ENCODE measurements around the gene PPP1R13L. TPM values are rescaled to one million over a fixed set of nuclear protein-coding genes. Genes with fewer than 3 reads are reported as not detected.

The PPP1R13L gene
- total and polyA plus RNA-seq, 4 donors: 0.51 to 7.7 (median 4.9) TPM

DNA sequence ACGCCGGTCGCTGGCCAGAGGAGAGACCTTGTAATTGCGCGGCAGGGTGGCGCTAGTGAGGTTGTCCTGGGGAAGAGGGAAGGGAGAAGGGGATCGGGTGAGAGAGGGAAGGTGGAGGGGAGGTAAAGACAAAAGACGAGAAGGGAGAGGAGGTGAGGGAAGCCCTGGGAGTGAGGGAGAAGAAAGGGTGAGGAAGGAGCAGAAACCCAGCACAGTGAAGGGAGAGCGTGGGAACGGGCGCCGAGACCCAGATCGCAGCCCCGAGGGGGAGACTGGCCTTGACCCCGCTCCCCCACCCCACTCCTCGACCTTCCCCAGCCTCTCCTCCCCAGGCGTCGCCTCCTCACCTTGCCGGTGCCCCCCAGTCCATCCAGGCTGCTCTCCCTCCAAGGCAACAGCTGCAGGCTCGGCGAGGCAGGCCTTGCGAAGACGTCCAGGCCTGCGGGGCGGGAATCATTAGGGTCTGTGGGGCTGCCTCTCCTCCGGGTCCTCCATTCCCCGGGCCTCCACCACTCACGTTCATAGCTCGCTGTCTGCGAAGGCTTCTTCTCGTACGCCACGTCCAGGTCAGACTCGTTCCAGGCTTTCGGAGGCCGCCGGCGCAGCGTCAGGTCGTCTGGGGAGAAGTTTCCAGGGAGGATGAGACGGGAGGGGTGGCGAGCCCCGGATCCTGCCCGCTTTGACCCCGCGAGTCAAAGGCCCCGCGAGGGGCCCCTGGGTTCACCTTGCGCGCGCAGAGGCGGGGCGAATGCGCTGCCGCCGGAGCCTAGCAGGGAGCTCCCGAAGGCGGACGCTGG, 8.8 kb downstream of the PPP1R13L start:
- Histone ChIP-seq H3K27ac (ENCODE audit: low read depth in 1 of 2, low read length in 2 of 2) (no peak overlapping the region), H3K9ac (ENCODE audit: low read depth in 1 of 2, low read length in 2 of 2) (no peak overlapping the region), H3K4me1 (ENCODE audit: control insufficient read depth in 4 of 4, insufficient read depth in 4 of 4, low read length in 3 of 4) (peaks cover 0 to 9% (median 5%) of the 10 kb centered on the region in 4 donors), H3K27me3 (ENCODE audit: control insufficient read depth in 4 of 4, insufficient read depth in 4 of 4, low read length in 3 of 4) (no peaks in the 10 kb centered on the region), H3K4me3 (ENCODE audit: low read depth in 1 of 3, low read length in 3 of 3) (no peak overlapping the region), H3K36me3 (ENCODE audit: control insufficient read depth in 4 of 4, insufficient read depth in 3 of 4, low read depth in 1 of 4, low read length in 3 of 4) (peaks cover 0 to 4% (median 0%) of the 10 kb centered on the region in 4 donors), H3K9me3 (ENCODE audit: control insufficient read depth in 4 of 4, low read length in 3 of 4) (no peaks in the 10 kb centered on the region)
- no peak for TF ChIP-seq NR2F2 (IDR thresholded peaks at IDR 0.05)
- TF ChIP-seq, protein P1, sequence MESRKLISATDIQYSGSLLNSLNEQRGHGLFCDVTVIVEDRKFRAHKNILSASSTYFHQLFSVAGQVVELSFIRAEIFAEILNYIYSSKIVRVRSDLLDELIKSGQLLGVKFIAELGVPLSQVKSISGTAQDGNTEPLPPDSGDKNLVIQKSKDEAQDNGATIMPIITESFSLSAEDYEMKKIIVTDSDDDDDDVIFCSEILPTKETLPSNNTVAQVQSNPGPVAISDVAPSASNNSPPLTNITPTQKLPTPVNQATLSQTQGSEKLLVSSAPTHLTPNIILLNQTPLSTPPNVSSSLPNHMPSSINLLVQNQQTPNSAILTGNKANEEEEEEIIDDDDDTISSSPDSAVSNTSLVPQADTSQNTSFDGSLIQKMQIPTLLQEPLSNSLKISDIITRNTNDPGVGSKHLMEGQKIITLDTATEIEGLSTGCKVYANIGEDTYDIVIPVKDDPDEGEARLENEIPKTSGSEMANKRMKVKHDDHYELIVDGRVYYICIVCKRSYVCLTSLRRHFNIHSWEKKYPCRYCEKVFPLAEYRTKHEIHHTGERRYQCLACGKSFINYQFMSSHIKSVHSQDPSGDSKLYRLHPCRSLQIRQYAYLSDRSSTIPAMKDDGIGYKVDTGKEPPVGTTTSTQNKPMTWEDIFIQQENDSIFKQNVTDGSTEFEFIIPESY (IDR thresholded peaks at IDR 0.05): no peak
- TF ChIP-seq JUND (IDR thresholded peaks at IDR 0.05): no peak
- TF ChIP-seq TAF1 (conservative IDR thresholded peaks at IDR 0.05): no peak
- TF ChIP-seq SP1 (IDR thresholded peaks at IDR 0.05): no peak
- no peak for TF ChIP-seq EGR1 (IDR thresholded peaks at IDR 0.05; ENCODE audit: low read depth in 2 of 2)
- TF ChIP-seq FOXA2 (IDR thresholded peaks at IDR 0.05): no peak
- TF ChIP-seq, protein P2, sequence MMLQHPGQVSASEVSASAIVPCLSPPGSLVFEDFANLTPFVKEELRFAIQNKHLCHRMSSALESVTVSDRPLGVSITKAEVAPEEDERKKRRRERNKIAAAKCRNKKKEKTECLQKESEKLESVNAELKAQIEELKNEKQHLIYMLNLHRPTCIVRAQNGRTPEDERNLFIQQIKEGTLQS (IDR thresholded peaks at IDR 0.05): no peak
- TF ChIP-seq, protein P3, sequence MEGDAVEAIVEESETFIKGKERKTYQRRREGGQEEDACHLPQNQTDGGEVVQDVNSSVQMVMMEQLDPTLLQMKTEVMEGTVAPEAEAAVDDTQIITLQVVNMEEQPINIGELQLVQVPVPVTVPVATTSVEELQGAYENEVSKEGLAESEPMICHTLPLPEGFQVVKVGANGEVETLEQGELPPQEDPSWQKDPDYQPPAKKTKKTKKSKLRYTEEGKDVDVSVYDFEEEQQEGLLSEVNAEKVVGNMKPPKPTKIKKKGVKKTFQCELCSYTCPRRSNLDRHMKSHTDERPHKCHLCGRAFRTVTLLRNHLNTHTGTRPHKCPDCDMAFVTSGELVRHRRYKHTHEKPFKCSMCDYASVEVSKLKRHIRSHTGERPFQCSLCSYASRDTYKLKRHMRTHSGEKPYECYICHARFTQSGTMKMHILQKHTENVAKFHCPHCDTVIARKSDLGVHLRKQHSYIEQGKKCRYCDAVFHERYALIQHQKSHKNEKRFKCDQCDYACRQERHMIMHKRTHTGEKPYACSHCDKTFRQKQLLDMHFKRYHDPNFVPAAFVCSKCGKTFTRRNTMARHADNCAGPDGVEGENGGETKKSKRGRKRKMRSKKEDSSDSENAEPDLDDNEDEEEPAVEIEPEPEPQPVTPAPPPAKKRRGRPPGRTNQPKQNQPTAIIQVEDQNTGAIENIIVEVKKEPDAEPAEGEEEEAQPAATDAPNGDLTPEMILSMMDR (IDR thresholded peaks at IDR 0.05; ENCODE audit: low read depth, low read length, missing input control): no peak
- TF ChIP-seq, protein P4, sequence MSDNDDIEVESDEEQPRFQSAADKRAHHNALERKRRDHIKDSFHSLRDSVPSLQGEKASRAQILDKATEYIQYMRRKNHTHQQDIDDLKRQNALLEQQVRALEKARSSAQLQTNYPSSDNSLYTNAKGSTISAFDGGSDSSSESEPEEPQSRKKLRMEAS (IDR thresholded peaks at IDR 0.05): no peak
- DNase-seq (ENCODE audit: low spot score): no peak
- WGBS: 80% methylated on average over 59 of the region's 59 CpGs

DNA sequence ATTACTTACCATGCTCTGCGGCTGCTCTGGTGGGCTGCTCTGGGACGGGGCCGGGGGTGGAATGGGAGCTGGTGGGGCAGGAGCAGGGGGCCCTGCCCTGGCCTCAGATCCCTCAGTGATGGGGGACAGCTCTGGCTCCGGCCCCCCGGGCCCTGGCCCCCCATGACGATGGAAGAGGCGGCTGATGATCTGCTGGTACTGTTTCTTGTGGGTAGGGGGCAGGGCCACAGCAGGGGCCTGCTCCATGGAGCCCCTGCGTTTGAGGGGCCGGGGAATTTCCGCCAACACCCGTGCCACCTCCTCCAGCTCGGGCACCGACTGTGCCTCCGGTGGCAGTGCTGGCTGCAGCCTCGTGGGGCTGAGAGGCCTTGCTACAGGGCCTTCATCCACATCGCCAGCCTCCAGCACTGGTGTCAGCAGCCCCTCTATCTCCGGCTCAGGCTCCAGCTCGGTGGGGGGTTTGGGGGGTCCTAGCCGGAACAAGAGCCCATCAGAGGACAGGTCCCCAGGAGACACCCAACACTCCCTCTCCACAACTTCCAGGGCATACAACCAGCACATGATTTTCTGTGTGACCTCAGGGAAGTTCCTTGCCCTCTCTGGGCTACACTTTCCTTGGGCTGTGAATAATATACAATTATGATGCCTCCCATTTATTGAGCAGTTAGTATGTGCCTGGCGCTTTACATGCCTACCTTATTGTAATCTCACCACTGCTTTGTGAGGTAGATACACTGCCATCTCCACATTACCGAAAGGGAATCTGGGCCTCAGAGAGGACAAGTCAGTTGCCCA, 12.8 kb downstream of the PPP1R13L start:
- Histone ChIP-seq H3K4me3 (ENCODE audit: low read depth in 1 of 3, low read length in 3 of 3) (no peak overlapping the region), H3K27ac (ENCODE audit: low read depth in 1 of 2, low read length in 2 of 2) (no peak overlapping the region), H3K36me3 (ENCODE audit: control insufficient read depth in 4 of 4, insufficient read depth in 3 of 4, low read depth in 1 of 4, low read length in 3 of 4) (peaks cover 0 to 5% (median 0%) of the 10 kb centered on the region in 4 donors), H3K9me3 (ENCODE audit: control insufficient read depth in 4 of 4, low read length in 3 of 4) (no peaks in the 10 kb centered on the region), H3K27me3 (ENCODE audit: control insufficient read depth in 4 of 4, insufficient read depth in 4 of 4, low read length in 3 of 4) (no peaks in the 10 kb centered on the region), H3K9ac (ENCODE audit: low read depth in 1 of 2, low read length in 2 of 2) (no peak overlapping the region), H3K4me1 (ENCODE audit: control insufficient read depth in 4 of 4, insufficient read depth in 4 of 4, low read length in 3 of 4) (no peaks in the 10 kb centered on the region)
- 95% methylated on average over 21 of the region's 21 CpGs for WGBS
- no peak for DNase-seq (ENCODE audit: low spot score)
- TF ChIP-seq HNF4G (IDR thresholded peaks at IDR 0.05): no peak
- TF ChIP-seq JUND (IDR thresholded peaks at IDR 0.05): no peak
- TF ChIP-seq, protein P1 (IDR thresholded peaks at IDR 0.05): no peak
- TF ChIP-seq, protein P5, sequence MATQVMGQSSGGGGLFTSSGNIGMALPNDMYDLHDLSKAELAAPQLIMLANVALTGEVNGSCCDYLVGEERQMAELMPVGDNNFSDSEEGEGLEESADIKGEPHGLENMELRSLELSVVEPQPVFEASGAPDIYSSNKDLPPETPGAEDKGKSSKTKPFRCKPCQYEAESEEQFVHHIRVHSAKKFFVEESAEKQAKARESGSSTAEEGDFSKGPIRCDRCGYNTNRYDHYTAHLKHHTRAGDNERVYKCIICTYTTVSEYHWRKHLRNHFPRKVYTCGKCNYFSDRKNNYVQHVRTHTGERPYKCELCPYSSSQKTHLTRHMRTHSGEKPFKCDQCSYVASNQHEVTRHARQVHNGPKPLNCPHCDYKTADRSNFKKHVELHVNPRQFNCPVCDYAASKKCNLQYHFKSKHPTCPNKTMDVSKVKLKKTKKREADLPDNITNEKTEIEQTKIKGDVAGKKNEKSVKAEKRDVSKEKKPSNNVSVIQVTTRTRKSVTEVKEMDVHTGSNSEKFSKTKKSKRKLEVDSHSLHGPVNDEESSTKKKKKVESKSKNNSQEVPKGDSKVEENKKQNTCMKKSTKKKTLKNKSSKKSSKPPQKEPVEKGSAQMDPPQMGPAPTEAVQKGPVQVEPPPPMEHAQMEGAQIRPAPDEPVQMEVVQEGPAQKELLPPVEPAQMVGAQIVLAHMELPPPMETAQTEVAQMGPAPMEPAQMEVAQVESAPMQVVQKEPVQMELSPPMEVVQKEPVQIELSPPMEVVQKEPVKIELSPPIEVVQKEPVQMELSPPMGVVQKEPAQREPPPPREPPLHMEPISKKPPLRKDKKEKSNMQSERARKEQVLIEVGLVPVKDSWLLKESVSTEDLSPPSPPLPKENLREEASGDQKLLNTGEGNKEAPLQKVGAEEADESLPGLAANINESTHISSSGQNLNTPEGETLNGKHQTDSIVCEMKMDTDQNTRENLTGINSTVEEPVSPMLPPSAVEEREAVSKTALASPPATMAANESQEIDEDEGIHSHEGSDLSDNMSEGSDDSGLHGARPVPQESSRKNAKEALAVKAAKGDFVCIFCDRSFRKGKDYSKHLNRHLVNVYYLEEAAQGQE (IDR thresholded peaks at IDR 0.05): no peak
- no peak for TF ChIP-seq FOXA1 (IDR thresholded peaks at IDR 0.05)
- no peak for TF ChIP-seq HNF4A (conservative IDR thresholded peaks at IDR 0.05)
- TF ChIP-seq, protein P3 (IDR thresholded peaks at IDR 0.05; ENCODE audit: low read depth, low read length, missing input control): no peak
- TF ChIP-seq GABPA (IDR thresholded peaks at IDR 0.05 in 1 of 2, conservative IDR thresholded peaks at IDR 0.05 in 1 of 2): no peak
- TF ChIP-seq FOXA2 (IDR thresholded peaks at IDR 0.05): no peak
- TF ChIP-seq EGR1 (IDR thresholded peaks at IDR 0.05; ENCODE audit: low read depth in 2 of 2): no peak
- TF ChIP-seq SP1 (IDR thresholded peaks at IDR 0.05): no peak
- no peak for TF ChIP-seq RXRA (IDR thresholded peaks at IDR 0.05)
- TF ChIP-seq TAF1 (conservative IDR thresholded peaks at IDR 0.05): no peak
